NCI-H226 (cell line): ENCODE data around the gene EXOC6B.

Source experiments
- DNase-seq: peaks from one replicate; pipeline ENCODE4 v3.0.0-alpha.2; 2015

The EXOC6B gene

DNA sequence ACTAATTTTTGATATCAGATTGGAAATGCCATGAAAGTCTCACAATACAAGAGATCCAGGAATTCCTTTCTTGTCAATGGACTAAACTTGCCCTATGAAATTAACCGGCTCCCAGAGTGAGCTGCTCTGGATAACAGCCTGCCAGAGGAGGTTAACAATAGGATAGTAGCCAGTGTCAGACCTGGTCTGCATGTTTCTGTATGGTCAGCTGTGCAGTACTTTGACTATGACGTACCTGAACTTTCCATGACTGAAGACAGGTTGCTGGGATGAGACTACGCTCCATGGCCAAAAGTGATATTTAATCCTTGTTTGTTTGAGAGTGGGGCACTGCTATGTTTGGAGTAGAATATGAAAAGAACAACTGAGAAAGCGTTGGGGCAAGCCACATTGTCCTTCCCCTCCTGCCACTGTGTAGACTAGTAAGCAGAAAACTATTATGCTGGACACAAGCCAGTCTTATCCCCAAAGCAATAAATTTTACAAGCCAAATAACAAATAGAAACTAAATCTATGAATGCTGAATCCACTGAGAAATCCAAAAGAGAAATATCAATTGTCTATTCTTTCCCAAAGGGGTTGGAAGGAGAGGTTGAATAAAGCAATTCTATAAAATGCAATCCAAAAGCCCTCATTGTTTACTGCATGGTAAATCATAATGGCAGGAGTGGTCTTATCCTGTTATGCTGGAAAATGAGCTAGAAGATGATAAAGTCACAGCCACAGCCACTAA is 562.6 kb downstream of the EXOC6B start:
- no peak for DNase-seq

DNA sequence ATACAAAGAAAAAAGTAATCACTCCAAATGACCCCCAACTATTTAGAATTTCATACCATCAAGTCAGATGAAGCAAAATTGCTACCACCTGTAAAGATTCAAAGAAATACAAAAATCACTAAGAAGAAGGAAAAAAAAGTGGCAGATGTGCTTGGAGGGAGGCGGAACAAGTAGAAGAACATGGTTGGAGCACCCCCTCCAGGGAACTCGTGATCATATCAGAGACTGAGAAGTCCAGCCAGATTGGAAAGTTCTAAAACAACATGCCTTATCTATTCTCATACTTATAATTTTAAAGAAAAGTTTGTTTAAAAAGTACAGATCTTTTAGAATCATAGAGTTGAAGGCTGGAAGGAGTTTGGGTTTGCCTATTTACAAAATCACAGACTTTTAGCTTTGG is 564.8 kb downstream of the EXOC6B start:
- no peak for DNase-seq

DNA sequence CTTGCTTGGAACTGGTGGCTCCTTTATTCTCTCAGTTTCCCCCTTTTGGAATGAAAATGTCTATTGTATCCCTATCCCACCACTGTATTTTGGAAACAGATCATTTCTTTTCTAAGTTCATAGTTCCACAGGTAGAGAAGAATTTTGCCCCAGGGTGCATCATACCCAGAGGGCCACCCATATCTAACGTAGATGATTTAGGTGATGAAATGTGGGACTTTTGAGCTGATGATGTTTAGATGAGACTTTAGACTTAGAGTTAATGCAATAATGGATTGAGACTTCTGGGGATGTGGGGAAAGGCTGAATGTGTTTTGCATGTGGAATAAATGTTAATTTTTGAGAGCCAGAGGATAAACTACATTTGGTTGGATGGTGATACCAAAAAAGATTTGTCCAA is 570.3 kb downstream of the EXOC6B start:
- DNase-seq = no peak

DNA sequence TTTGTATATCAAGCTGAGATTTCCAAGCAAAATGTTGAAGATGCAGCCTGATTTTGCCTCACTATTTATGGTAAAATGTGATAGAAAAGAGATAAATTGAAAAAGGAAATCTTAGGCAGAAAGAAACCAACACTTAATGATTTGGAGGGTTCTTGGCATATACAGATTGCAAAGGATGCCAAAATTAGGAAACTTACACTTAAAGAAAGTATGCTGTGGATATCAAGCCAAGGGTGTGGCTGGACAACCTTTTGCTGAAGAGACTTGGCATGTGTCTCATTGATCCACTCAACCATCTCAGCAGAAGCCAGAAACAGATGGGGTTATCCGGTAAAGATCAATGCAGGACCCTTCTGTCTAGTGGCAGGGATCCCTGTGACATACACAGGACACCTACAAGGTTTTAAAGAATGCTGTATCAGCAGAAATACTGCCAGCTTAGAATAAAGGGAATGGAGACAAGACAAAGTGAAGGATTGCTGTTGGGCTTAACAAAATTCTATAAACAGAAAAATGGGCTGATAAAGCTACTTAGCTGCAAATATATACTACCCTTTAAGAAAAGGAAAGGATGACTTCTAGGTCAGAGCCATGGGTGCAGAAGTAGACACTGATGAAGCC is 570.9 kb downstream of the EXOC6B start:
- no peak for DNase-seq

- DNase-seq = no peak
Measured at GRCh38 chr2:72238311-72238710, 587.5 kb downstream of the EXOC6B start.

DNA sequence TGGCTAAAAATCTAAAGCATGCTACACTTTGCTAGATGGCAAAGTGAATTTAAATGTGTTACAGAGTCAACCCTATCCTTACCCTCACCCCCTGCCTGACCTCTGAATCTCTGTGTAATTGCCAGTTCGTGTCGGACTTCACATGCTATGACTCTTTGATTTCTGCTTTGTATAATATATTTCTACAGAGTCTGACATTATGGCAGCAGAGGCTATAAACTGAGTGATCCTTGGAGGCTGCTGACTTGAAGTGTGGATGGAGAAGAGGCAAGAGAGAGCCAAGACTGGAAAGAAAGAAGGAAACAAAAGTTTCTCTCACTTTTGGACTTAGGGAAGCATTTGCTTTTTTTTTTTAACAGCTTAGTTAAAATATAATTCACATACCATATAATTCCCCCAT is 588.3 kb downstream of the EXOC6B start:
- no peak for DNase-seq

GRCh38 chr2:72236445-72237067 is 589.3 kb downstream of the EXOC6B start:
- peak; percentile 52 for DNase-seq

DNA sequence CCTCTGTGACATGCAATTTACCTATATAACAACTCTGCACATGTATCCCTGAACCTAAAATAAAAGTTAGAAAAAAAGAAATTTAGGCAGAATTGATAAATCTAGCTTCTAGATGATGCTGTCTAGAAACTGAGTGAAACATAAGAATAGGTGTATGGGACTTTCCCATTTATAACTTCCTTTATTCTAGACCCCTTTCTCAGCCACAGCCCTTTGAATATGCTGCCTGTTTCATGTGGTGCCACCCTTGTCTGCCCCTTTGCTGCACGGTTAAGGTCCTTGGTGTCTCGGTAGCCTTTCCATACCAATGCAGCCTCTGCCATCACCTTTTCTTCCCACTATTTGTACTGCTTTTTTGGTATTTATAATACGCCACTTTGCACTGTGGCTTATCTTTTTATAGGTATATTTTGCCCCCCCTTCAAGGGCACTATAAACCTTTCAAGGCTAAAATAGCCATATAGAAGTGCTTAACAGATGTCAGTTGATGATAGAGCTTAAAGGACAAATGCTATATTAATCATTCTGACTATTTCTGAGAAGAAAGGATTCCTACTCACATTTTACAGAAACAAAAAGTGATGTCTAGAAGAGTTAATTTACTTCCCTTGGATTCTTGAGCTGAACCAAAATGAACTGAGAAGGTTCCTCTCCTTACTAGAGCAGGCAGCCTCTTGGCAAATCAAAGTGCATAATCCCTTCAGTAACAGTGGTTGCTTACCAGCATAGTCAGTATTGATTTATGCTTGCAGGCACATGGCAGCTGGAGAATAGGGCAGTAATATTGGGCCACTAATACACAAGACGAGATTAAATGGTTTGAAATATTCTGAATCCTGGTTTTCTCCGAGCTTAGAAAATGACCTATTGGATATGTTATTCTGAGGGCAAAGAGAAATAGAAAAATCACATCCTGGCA is 590.1 kb downstream of the EXOC6B start:
- no peak for DNase-seq

DNA sequence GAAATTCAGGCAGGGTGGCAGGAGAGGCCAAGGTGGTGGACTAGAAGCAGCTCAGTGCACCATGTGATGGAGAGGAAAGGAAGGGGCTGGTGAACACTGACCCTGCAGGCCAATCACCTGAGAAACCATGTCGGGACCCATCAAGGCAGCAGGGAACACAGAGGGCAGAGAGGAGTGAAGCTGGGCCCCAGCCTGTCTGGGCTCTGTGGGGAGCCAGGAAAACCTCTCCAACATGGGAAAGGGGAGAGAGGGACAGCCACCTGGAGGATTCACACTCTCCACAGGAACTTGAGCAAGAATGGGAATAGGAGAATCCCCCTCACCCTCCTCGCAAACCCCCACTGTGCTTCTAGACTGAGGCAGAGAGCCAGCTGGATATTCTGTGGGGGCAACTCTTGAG is 592.6 kb downstream of the EXOC6B start:
- no peak for DNase-seq

DNA sequence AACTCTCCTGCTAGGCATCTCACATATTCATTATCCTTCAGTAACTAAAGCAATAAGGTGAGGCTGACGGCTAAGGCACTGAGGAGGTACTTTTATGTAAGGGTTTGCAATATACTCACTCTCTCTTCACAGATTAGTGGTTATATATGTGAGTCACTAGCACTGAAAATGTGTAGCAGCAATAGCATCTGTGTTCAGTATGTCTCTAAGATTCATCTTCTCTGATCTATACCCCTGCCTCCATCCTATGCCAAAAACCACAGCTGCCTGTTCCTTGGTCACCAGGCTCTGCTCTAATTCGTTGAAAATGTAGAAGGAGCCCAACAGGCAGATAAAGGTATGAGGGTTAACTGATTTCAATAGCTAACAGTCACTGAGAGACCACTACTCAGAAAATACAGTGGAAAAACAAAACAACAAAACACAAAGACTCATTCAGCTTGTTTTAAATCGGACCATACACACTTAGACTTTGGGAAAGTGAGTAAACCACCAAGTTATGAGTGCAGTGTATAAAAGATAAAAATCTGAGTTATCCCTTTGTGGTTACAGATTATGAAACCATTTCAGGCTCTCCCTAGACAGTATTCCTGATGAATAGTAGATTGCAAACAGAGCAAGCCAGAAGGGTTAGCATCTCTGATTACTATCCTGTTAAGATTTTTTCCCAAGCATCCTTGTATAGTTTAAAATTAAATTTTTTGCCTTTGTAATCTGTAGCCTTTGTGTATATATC is 602.8 kb downstream of the EXOC6B start:
- DNase-seq = peak; percentile 17

- DNase-seq = no peak
Measured at GRCh38 chr2:72220170-72220569, 605.7 kb downstream of the EXOC6B start.

GRCh38 chr2:72214429-72215143 is 611.2 kb downstream of the EXOC6B start:
- peak; percentile 81 for DNase-seq

- DNase-seq = no peak
Measured at GRCh38 chr2:72212486-72212855, 613.4 kb downstream of the EXOC6B start.

- peak; percentile 76 for DNase-seq
Measured at GRCh38 chr2:72211777-72212485, 613.9 kb downstream of the EXOC6B start.

- peak; percentile 45 for DNase-seq
Measured at GRCh38 chr2:72211350-72211749, 614.5 kb downstream of the EXOC6B start.

DNA sequence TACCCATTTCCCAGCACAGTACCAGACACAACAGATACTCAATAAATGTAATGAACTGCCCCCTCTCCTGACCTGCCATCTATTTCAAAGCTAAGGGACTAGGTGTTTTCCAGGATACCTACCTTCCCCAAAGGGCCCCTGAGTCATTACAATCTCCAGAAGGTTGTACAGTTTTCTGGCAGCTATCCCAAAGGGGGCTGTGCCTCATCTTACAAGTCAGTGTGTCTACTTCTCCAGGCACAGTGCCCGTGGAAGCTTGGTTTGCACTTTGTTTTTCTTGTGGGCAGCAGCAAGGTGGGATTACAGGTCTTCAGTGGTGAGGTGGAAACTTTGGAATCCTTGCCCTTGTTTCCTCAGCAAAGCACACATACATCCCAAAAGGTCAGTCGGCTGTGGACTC is 615.4 kb downstream of the EXOC6B start:
- peak; percentile 79 for DNase-seq

DNA sequence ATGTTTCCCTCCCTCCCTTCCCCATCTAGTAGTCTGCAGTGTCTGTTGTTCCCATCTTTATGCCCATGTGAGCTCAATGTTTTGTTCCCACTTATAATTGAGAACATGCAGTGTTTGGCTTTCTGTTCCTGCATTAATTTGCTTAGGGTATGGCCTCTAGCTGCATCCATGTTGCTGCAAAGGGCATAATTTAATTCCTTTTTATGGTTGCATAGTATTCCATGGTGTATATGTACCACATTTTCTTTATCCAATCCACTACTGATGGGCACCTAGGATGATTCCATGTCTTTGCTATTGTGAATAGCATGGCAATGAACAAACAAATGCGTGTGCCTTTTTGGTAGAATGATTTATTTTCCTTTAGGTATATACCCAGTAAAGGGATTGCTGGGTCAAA is 617.6 kb downstream of the EXOC6B start:
- no peak for DNase-seq

DNA sequence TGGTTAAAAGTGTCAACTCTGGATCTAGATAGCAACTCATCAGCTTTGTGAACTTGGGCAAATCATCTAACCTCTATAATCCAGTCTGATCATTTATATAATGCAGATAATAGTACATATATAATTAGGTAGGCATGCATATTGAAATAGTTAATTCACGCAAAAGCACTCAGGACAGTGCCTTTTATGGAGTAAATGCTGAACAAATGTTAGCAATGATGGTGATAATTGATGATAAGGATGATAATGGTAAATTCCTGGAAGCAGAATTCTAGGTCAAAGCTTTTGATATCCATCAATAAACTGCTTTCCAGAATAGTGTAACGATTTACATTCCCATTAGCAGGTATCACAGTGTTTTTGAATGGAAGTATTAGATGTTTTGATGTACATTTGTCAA is 618.5 kb downstream of the EXOC6B start:
- DNase-seq = no peak

DNA sequence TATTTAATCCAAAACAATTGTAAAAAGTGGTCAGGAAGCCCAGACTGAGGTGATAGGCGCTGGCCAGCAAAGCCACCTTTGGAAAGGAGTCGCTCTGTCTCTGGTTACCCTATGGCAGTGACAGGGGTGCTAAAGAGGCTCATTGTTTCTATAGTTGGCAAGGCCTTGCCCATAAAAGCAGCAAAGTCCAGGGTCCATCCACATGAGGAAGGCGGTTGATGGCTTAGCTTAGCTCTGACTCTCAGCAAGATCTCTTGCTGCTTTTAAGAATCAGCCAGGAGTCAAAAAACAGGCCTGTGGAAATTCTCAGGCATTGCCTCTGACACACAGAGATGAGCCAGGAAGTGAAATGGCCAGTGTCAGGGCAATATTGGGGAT is 620.3 kb downstream of the EXOC6B start:
- no peak for DNase-seq

- DNase-seq = no peak
Measured at GRCh38 chr2:72204786-72205503, 620.9 kb downstream of the EXOC6B start.
